D341Med (cell line): ENCODE results near the gene RYR2.

Experiments
- DNase-seq: peaks from one replicate; pipeline ENCODE4 v3.0.0; 2012; ENCODE audit warnings: low spot score

Gene RYR2

GRCh38 chr1:237197470-237198425 is 155.8 kb downstream of the RYR2 start:
- DNase-seq = no peak

GRCh38 chr1:237199026-237199425 is 157.0 kb downstream of the RYR2 start:
- no peak for DNase-seq

- no peak for DNase-seq
Measured at GRCh38 chr1:237201155-237201554, 159.2 kb downstream of the RYR2 start.

- DNase-seq = no peak
Measured at GRCh38 chr1:237204841-237205240, 162.9 kb downstream of the RYR2 start.

- DNase-seq = no peak
Measured at GRCh38 chr1:237205400-237206064, 163.5 kb downstream of the RYR2 start.

GRCh38 chr1:237206065-237206414 is 164.1 kb downstream of the RYR2 start:
- DNase-seq = no peak

- no peak for DNase-seq
Measured at GRCh38 chr1:237211031-237211430, 169.0 kb downstream of the RYR2 start.

GRCh38 chr1:237211540-237211939 is 169.6 kb downstream of the RYR2 start:
- no peak for DNase-seq

GRCh38 chr1:237219751-237220642 is 178.0 kb downstream of the RYR2 start:
- DNase-seq = no peak

GRCh38 chr1:237223419-237223818 is 181.4 kb downstream of the RYR2 start:
- no peak for DNase-seq

- DNase-seq = no peak
Measured at GRCh38 chr1:237226177-237226944, 184.4 kb downstream of the RYR2 start.

- DNase-seq = no peak
Measured at GRCh38 chr1:237227476-237227875, 185.5 kb downstream of the RYR2 start.

GRCh38 chr1:237228421-237228820 is 186.4 kb downstream of the RYR2 start:
- DNase-seq = no peak

- DNase-seq = no peak
Measured at GRCh38 chr1:237229333-237229732, 187.3 kb downstream of the RYR2 start.

GRCh38 chr1:237232501-237232900 is 190.5 kb downstream of the RYR2 start:
- no peak for DNase-seq

GRCh38 chr1:237235091-237235490 is 193.1 kb downstream of the RYR2 start:
- DNase-seq = no peak

GRCh38 chr1:237237721-237238120 is 195.7 kb downstream of the RYR2 start:
- no peak for DNase-seq

- DNase-seq = no peak
Measured at GRCh38 chr1:237239248-237239647, 197.3 kb downstream of the RYR2 start.

- no peak for DNase-seq
Measured at GRCh38 chr1:237241038-237241437, 199.1 kb downstream of the RYR2 start.

- no peak for DNase-seq
Measured at GRCh38 chr1:237244778-237245177, 202.8 kb downstream of the RYR2 start.

- DNase-seq = no peak
Measured at GRCh38 chr1:237247442-237247841, 205.5 kb downstream of the RYR2 start.

GRCh38 chr1:237249120-237249519 is 207.1 kb downstream of the RYR2 start:
- DNase-seq = no peak
